ENCODE measurements around the gene NDUFC2. TPM values are rescaled to one million over a fixed set of nuclear protein-coding genes. Genes with fewer than 3 reads are reported as not detected.

Gene NDUFC2
- total RNA-seq, 1 experiment from 2014 or later = 425 TPM

GRCh38 chr11:78022397-78023396, 57.0 kb downstream of the NDUFC2 start, which contains the start of gene KCTD14:
KCTD14 (minus strand) TSS chr11:78023276; CDS start chr11:78023249, 27 bp downstream.
- Histone ChIP-seq H3K4me3 (ENCODE audit: low read depth, low read length, poor library complexity, severe bottlenecking) (no peak within 1 kb of the TSS), H3K27ac (ENCODE audit: low read depth, low read length, poor library complexity, severe bottlenecking) (no peak within 1 kb of the TSS), H3K9me3 (ENCODE audit: low read depth, low read length, poor library complexity, severe bottlenecking) (no peaks in the 10 kb centered on the region), H3K36me3 (ENCODE audit: insufficient read depth, low read length, poor library complexity, severe bottlenecking) (no peaks in the 10 kb centered on the region), H3K4me1 (ENCODE audit: insufficient read depth, low read length, poor library complexity, severe bottlenecking) (no peaks in the 10 kb centered on the region), H3K27me3 (replicated peaks; ENCODE audit: insufficient read depth, low read depth, low read length, poor library complexity) (no peaks in the 10 kb centered on the region)
- no TSS peak for BruUV-seq (replicated peaks)
- CTCF ChIA-PET = no interaction called here
- POLR2A ChIA-PET (ENCODE audit: low non-redundant PET) = no interaction called here
- no peak for DNase-seq (ENCODE audit: low spot score)
- TF ChIP-seq EZH2 (IDR thresholded peaks at IDR 0.05; ENCODE audit: borderline replicate concordance, low read depth, low read length, poor library complexity, severe bottlenecking) (no peak), CTCF (conservative IDR thresholded peaks at IDR 0.05; ENCODE audit: low read depth, low read length) (no peak)
- intact Hi-C loops (cut with micrococcal nuclease; ENCODE audit: unreplicated experiment) = no loop called here

GRCh38 chr11:78021611-78022010, 58.1 kb downstream of the NDUFC2 start:
- DNase-seq (ENCODE audit: low spot score) = no peak
- no peaks in the 10 kb centered on the region for H3K9me3 ChIP-seq (ENCODE audit: low read depth, low read length, poor library complexity, severe bottlenecking)
- POLR2A ChIA-PET (ENCODE audit: low non-redundant PET) = no interaction called here
- no peaks in the 10 kb centered on the region for H3K36me3 ChIP-seq (ENCODE audit: insufficient read depth, low read length, poor library complexity, severe bottlenecking)
- no peak for TF ChIP-seq EZH2 (IDR thresholded peaks at IDR 0.05; ENCODE audit: borderline replicate concordance, low read depth, low read length, poor library complexity, severe bottlenecking)
- TF ChIP-seq CTCF (conservative IDR thresholded peaks at IDR 0.05; ENCODE audit: low read depth, low read length) = no peak
- no TSS peak for BruUV-seq (replicated peaks)
- intact Hi-C loops (cut with micrococcal nuclease; ENCODE audit: unreplicated experiment) = no loop called here
- H3K27me3 ChIP-seq (replicated peaks; ENCODE audit: insufficient read depth, low read depth, low read length, poor library complexity) = no peaks in the 10 kb centered on the region
- no peaks in the 10 kb centered on the region for H3K4me1 ChIP-seq (ENCODE audit: insufficient read depth, low read length, poor library complexity, severe bottlenecking)
- CTCF ChIA-PET = no interaction called here
- no peak overlapping the region for H3K27ac ChIP-seq (ENCODE audit: low read depth, low read length, poor library complexity, severe bottlenecking)
- H3K4me3 ChIP-seq (ENCODE audit: low read depth, low read length, poor library complexity, severe bottlenecking) = no peak overlapping the region

- no peaks in the 10 kb centered on the region for H3K36me3 ChIP-seq (ENCODE audit: insufficient read depth, low read length, poor library complexity, severe bottlenecking)
- POLR2A ChIA-PET (ENCODE audit: low non-redundant PET) = no interaction called here
- no peaks in the 10 kb centered on the region for H3K4me1 ChIP-seq (ENCODE audit: insufficient read depth, low read length, poor library complexity, severe bottlenecking)
- no peaks in the 10 kb centered on the region for H3K9me3 ChIP-seq (ENCODE audit: low read depth, low read length, poor library complexity, severe bottlenecking)
- H3K27me3 ChIP-seq (replicated peaks; ENCODE audit: insufficient read depth, low read depth, low read length, poor library complexity) = no peaks in the 10 kb centered on the region
- BruUV-seq (replicated peaks) = no TSS peak
- TF ChIP-seq CTCF (conservative IDR thresholded peaks at IDR 0.05; ENCODE audit: low read depth, low read length) (no peak), EZH2 (IDR thresholded peaks at IDR 0.05; ENCODE audit: borderline replicate concordance, low read depth, low read length, poor library complexity, severe bottlenecking) (no peak)
- intact Hi-C loops (cut with micrococcal nuclease; ENCODE audit: unreplicated experiment) = no loop called here
- H3K4me3 ChIP-seq (ENCODE audit: low read depth, low read length, poor library complexity, severe bottlenecking) = no peak overlapping the region
- DNase-seq (ENCODE audit: low spot score) = no peak
- CTCF ChIA-PET = no interaction called here
- H3K27ac ChIP-seq (ENCODE audit: low read depth, low read length, poor library complexity, severe bottlenecking) = no peak overlapping the region
Measured at GRCh38 chr11:78020246-78020645, 59.4 kb downstream of the NDUFC2 start.

All from A673 (cell line).